ENCODE measurements around the gene RNU7-1. TPM values are rescaled to one million over a fixed set of nuclear protein-coding genes. Genes with fewer than 3 reads are reported as not detected.

Gene RNU7-1
- total and polyA plus RNA-seq, 2 of the 4 experiments (the other 2 are of a cell fraction) = not detected

GRCh38 chr12:6943389-6943721 is 261 bp upstream of the RNU7-1 start:
- peak overlapping the region; percentile 39 for H3K14ac ChIP-seq (replicated peaks; ENCODE audit: low read depth, low read length)
- peak overlapping the region; percentile 71 for H3K27ac ChIP-seq (ENCODE audit: insufficient read depth, low read length)
- no peaks in the 10 kb centered on the region; the same call in 1 of the 2 replicates for H4K20me1 ChIP-seq (ENCODE audit: insufficient read depth, low read length)
- peak overlapping the region; percentile 49; the same call in 1 of the 2 replicates for H2BK120ac ChIP-seq (ENCODE audit: low read depth, low read length)
- POLR2A ChIA-PET (ENCODE audit: unreplicated experiment) = interaction anchor here (0.6 to 2.7 kb wide), 4 partner anchors 14 to 109 kb away, joined by 3 to 11 read pairs (median 3); no protein-coding TSS in a partner anchor
- H3K36me3 ChIP-seq (ENCODE audit: control insufficient read depth, insufficient read depth, low read length) = peaks cover 36% of the 10 kb centered on the region
- ATAC-seq (ENCODE audit: low read depth) (peak; percentile 61), DNase-seq (peak; percentile 94)
- H3K9ac ChIP-seq (ENCODE audit: low read depth, low read length) = peak overlapping the region; percentile 65
- in situ Hi-C loops (cut with MboI; ENCODE audit: low sequenced_read_pairs) (loop anchor here (10.0 kb wide), 1 partner anchor 171 kb away; no protein-coding TSS in a partner anchor), dilution Hi-C loops (cut with HindIII; ENCODE audit: low sequenced_read_pairs, unreplicated experiment) (no loop called here), intact Hi-C loops (cut with micrococcal nuclease) (loop anchor here (2.0 kb wide), 1 partner anchor 75 kb away; no protein-coding TSS in a partner anchor)
- no peaks in the 10 kb centered on the region for H3K27me3 ChIP-seq (ENCODE audit: control insufficient read depth, insufficient read depth, low read length)
- H3K4me3 ChIP-seq (ENCODE audit: insufficient read depth, low read depth, low read length) = no peak overlapping the region; the same call in 1 of the 2 replicates
- H3K56ac ChIP-seq (ENCODE audit: extremely low read depth, insufficient read depth, low read length) = peak overlapping the region; percentile 60
- H2AK5ac ChIP-seq (ENCODE audit: low read depth, low read length) = no peak overlapping the region
- peak overlapping the region; percentile 91 for H2BK5ac ChIP-seq (ENCODE audit: low read depth, low read length, poor library complexity, severe bottlenecking)
- 0 out of 2 replicates have a peak, but pooled peaks have one; percentile 53 for TF ChIP-seq RFX5 (IDR thresholded peaks at IDR 0.05; ENCODE audit: low read depth, low read length)
- no peak for TF ChIP-seq USF2 (IDR thresholded peaks at IDR 0.05; ENCODE audit: low read depth, low read length)
- H3K18ac ChIP-seq (ENCODE audit: low read depth, low read length) = no peak overlapping the region
- H3K4me2 ChIP-seq (ENCODE audit: low read depth, low read length) = peak overlapping the region; percentile 95
- H4K91ac ChIP-seq (ENCODE audit: insufficient read depth, low read depth, low read length) = no peak overlapping the region
- peak overlapping the region; percentile 39 for H3K23ac ChIP-seq (ENCODE audit: low read depth, low read length)
- peak overlapping the region; percentile 5 for H2AK9ac ChIP-seq (replicated peaks; ENCODE audit: low read depth, low read length, poor library complexity)
- 0 out of 2 replicates have a peak, but pooled peaks cover 2% of the 10 kb centered on the region for H3K9me1 ChIP-seq (ENCODE audit: insufficient read depth, low read length)
- peaks cover 5% of the 10 kb centered on the region; the same call in 1 of the 2 replicates for H3K4me1 ChIP-seq (ENCODE audit: control insufficient read depth, insufficient read depth, low read length)
- peak overlapping the region; percentile 66 for H3K4ac ChIP-seq (ENCODE audit: low read depth, low read length)
- no peaks in the 10 kb centered on the region for H3K9me3 ChIP-seq (ENCODE audit: control insufficient read depth, insufficient read depth, low read length)
- WGBS, 2 experiments (ENCODE audit: extremely low coverage in 2 of 2, insufficient read length in 1 of 2) = no CpG with 5 or more reads among the region's 13 CpGs
- peak overlapping the region; percentile 65 for H4K5ac ChIP-seq (ENCODE audit: low read depth, low read length)
- no peak overlapping the region for H2BK15ac ChIP-seq (ENCODE audit: low read depth, low read length)
- no TSS peak for BruUV-seq (replicated peaks)
- peak overlapping the region; percentile 28; the same call in 1 of the 2 replicates for H2BK20ac ChIP-seq (ENCODE audit: low read depth, low read length)
- peak overlapping the region; percentile 0 to 85; a peak in 2 of 4 replicates for H4K8ac ChIP-seq (ENCODE audit: low read depth in 2 of 2, low read length in 2 of 2)
- peaks cover 17 to 39% of the 10 kb centered on the region in 2 experiments for H3K79me1 ChIP-seq (ENCODE audit: low read depth in 1 of 2, low read length in 2 of 2)
- H2AFZ ChIP-seq (replicated peaks; ENCODE audit: low read length, poor library complexity) = peak overlapping the region; percentile 44
- CTCF ChIA-PET = interaction anchor here (1.2 to 1.4 kb wide), 2 partner anchors 18 to 101 kb away, joined by 3 to 4 read pairs; no protein-coding TSS in a partner anchor

Data from IMR-90 (cell line).